ENCODE measurements around the gene EOGT. TPM values are rescaled to one million over a fixed set of nuclear protein-coding genes. Genes with fewer than 3 reads are reported as not detected.

EOGT gene
- total and polyA plus RNA-seq, 2 donors: 10.0 to 43.3 TPM

- Histone ChIP-seq H3K4me3 (ENCODE audit: low read length in 2 of 2) (no peak overlapping the region), H3K9me3 (ENCODE audit: control insufficient read depth in 2 of 2, insufficient read depth in 1 of 2, low read length in 1 of 2) (no peaks in the 10 kb centered on the region), H3K27ac (ENCODE audit: low read depth in 1 of 2, low read length in 1 of 2) (no peak overlapping the region), H3K27me3 (ENCODE audit: control insufficient read depth in 2 of 2, insufficient read depth in 1 of 2, low read length in 1 of 2) (no peaks in the 10 kb centered on the region), H3K36me3 (ENCODE audit: control insufficient read depth in 2 of 2, insufficient read depth in 2 of 2, low read length in 1 of 2) (peaks cover 0 to 12% of the 10 kb centered on the region in 2 donors), H3K4me1 (ENCODE audit: control insufficient read depth in 2 of 2, insufficient read depth in 2 of 2, low read length in 2 of 2) (no peaks in the 10 kb centered on the region)
- no peak for DNase-seq (ENCODE audit: low read depth in 6 of 9, low spot score in 9 of 9)
- WGBS: 98% methylated on average over 5 of the region's 5 CpGs
Measured at GRCh38 chr3:68984011-68984530, 29.4 kb downstream of the EOGT start.

- DNase-seq (ENCODE audit: low read depth in 6 of 9, low spot score in 9 of 9): no peak
- no peaks in the 10 kb centered on the region for H3K27me3 ChIP-seq (ENCODE audit: control insufficient read depth in 2 of 2, insufficient read depth in 1 of 2, low read length in 1 of 2)
- H3K27ac ChIP-seq (ENCODE audit: low read depth in 1 of 2, low read length in 1 of 2): no peak overlapping the region
- WGBS: 97% methylated on average over 8 of the region's 8 CpGs
- H3K36me3 ChIP-seq (ENCODE audit: control insufficient read depth in 2 of 2, insufficient read depth in 2 of 2, low read length in 1 of 2): peaks cover 0 to 9% of the 10 kb centered on the region in 2 donors
- no peak overlapping the region for H3K4me3 ChIP-seq (ENCODE audit: low read length in 2 of 2)
- H3K4me1 ChIP-seq (ENCODE audit: control insufficient read depth in 2 of 2, insufficient read depth in 2 of 2, low read length in 2 of 2): no peaks in the 10 kb centered on the region
- H3K9me3 ChIP-seq (ENCODE audit: control insufficient read depth in 2 of 2, insufficient read depth in 1 of 2, low read length in 1 of 2): no peaks in the 10 kb centered on the region
Measured at GRCh38 chr3:68977486-68978167, 35.9 kb downstream of the EOGT start.

DNA sequence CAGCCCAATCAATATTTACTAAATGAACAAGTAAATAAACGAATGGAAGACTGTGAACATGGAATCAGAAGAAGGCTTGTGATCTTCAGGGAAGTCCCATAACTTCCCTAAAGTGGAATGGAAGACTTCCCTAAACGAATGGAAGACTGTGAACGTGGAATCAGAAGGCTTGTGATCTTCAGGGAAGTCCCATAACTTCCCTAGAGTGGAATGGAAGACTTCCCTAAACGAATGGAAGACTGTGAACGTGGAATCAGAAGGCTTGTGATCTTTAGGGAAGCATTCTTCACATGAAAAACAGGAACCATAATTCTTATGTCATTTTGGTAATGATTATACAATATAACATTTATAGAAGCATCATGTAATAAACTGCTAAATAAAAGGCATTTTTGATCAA lies 38.8 kb downstream of the EOGT start:
- Histone ChIP-seq H3K36me3 (ENCODE audit: control insufficient read depth in 2 of 2, insufficient read depth in 2 of 2, low read length in 1 of 2) (peaks cover 0 to 3% of the 10 kb centered on the region in 2 donors), H3K4me1 (ENCODE audit: control insufficient read depth in 2 of 2, insufficient read depth in 2 of 2, low read length in 2 of 2) (no peaks in the 10 kb centered on the region), H3K4me3 (ENCODE audit: low read length in 2 of 2) (no peak overlapping the region), H3K9me3 (ENCODE audit: control insufficient read depth in 2 of 2, insufficient read depth in 1 of 2, low read length in 1 of 2) (no peaks in the 10 kb centered on the region), H3K27me3 (ENCODE audit: control insufficient read depth in 2 of 2, insufficient read depth in 1 of 2, low read length in 1 of 2) (no peaks in the 10 kb centered on the region), H3K27ac (ENCODE audit: low read depth in 1 of 2, low read length in 1 of 2) (no peak overlapping the region)
- WGBS: 90% methylated on average over 5 of the region's 5 CpGs
- DNase-seq (ENCODE audit: low read depth in 6 of 9, low spot score in 9 of 9): no peak

GRCh38 chr3:68973639-68974038 lies 39.8 kb downstream of the EOGT start:
- Histone ChIP-seq H3K27me3 (ENCODE audit: control insufficient read depth in 2 of 2, insufficient read depth in 1 of 2, low read length in 1 of 2) (no peaks in the 10 kb centered on the region), H3K9me3 (ENCODE audit: control insufficient read depth in 2 of 2, insufficient read depth in 1 of 2, low read length in 1 of 2) (no peaks in the 10 kb centered on the region), H3K4me3 (ENCODE audit: low read length in 2 of 2) (no peak overlapping the region), H3K4me1 (ENCODE audit: control insufficient read depth in 2 of 2, insufficient read depth in 2 of 2, low read length in 2 of 2) (no peaks in the 10 kb centered on the region), H3K36me3 (ENCODE audit: control insufficient read depth in 2 of 2, insufficient read depth in 2 of 2, low read length in 1 of 2) (peaks cover 0 to 3% of the 10 kb centered on the region in 2 donors), H3K27ac (ENCODE audit: low read depth in 1 of 2, low read length in 1 of 2) (no peak overlapping the region)
- DNase-seq (ENCODE audit: low read depth in 6 of 9, low spot score in 9 of 9): no peak
- 86% methylated on average over 7 of the region's 7 CpGs for WGBS

GRCh38 chr3:68972358-68972979 lies 41.0 kb downstream of the EOGT start:
- H3K4me3 ChIP-seq (ENCODE audit: low read length in 2 of 2): no peak overlapping the region
- H3K36me3 ChIP-seq (ENCODE audit: control insufficient read depth in 2 of 2, insufficient read depth in 2 of 2, low read length in 1 of 2): no peaks in the 10 kb centered on the region
- H3K9me3 ChIP-seq (ENCODE audit: control insufficient read depth in 2 of 2, insufficient read depth in 1 of 2, low read length in 1 of 2): no peaks in the 10 kb centered on the region
- 43% methylated on average over 11 of the region's 11 CpGs for WGBS
- DNase-seq (ENCODE audit: low read depth in 6 of 9, low spot score in 9 of 9): peak in 8 of 9 donors; percentile 6 to 60 (median 30)
- H3K27me3 ChIP-seq (ENCODE audit: control insufficient read depth in 2 of 2, insufficient read depth in 1 of 2, low read length in 1 of 2): no peaks in the 10 kb centered on the region
- H3K27ac ChIP-seq (ENCODE audit: low read depth in 1 of 2, low read length in 1 of 2): no peak overlapping the region
- no peaks in the 10 kb centered on the region for H3K4me1 ChIP-seq (ENCODE audit: control insufficient read depth in 2 of 2, insufficient read depth in 2 of 2, low read length in 2 of 2)

GRCh38 chr3:68964694-68965093 lies 48.8 kb downstream of the EOGT start:
- Histone ChIP-seq H3K27me3 (ENCODE audit: control insufficient read depth in 2 of 2, insufficient read depth in 1 of 2, low read length in 1 of 2) (peaks cover 0 to 3% of the 10 kb centered on the region in 2 donors), H3K36me3 (ENCODE audit: control insufficient read depth in 2 of 2, insufficient read depth in 2 of 2, low read length in 1 of 2) (no peaks in the 10 kb centered on the region), H3K9me3 (ENCODE audit: control insufficient read depth in 2 of 2, insufficient read depth in 1 of 2, low read length in 1 of 2) (no peaks in the 10 kb centered on the region), H3K4me1 (ENCODE audit: control insufficient read depth in 2 of 2, insufficient read depth in 2 of 2, low read length in 2 of 2) (no peaks in the 10 kb centered on the region), H3K4me3 (ENCODE audit: low read length in 2 of 2) (no peak overlapping the region), H3K27ac (ENCODE audit: low read depth in 1 of 2, low read length in 1 of 2) (no peak overlapping the region)
- 95% methylated on average over 2 of the region's 2 CpGs for WGBS
- DNase-seq (ENCODE audit: low read depth in 6 of 9, low spot score in 9 of 9): no peak

DNA sequence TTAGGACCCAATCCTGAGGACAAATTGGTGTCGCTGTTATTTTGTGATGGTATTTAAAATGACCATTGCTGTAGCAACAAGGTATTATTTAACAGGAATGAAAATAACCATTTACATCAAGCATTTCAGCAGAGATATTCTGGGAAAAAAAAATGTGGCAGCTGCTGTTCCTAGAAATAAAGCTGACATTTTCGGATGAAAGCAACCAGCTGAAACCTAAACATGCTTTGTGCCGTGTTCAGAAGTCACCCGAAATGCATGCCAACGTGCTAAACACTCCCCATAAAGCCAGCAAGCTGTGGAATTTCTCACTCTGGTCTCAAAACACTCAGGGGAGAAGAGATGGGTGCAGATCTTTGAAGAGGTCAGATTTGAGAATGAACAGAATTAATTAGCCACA lies 49.6 kb downstream of the EOGT start:
- no peaks in the 10 kb centered on the region for H3K4me1 ChIP-seq (ENCODE audit: control insufficient read depth in 2 of 2, insufficient read depth in 2 of 2, low read length in 2 of 2)
- H3K9me3 ChIP-seq (ENCODE audit: control insufficient read depth in 2 of 2, insufficient read depth in 1 of 2, low read length in 1 of 2): no peaks in the 10 kb centered on the region
- peaks cover 0 to 3% of the 10 kb centered on the region in 2 donors for H3K27me3 ChIP-seq (ENCODE audit: control insufficient read depth in 2 of 2, insufficient read depth in 1 of 2, low read length in 1 of 2)
- H3K27ac ChIP-seq (ENCODE audit: low read depth in 1 of 2, low read length in 1 of 2): no peak overlapping the region
- WGBS: 60% methylated on average over 5 of the region's 5 CpGs
- DNase-seq (ENCODE audit: low read depth in 6 of 9, low spot score in 9 of 9): no peak
- H3K4me3 ChIP-seq (ENCODE audit: low read length in 2 of 2): no peak overlapping the region
- H3K36me3 ChIP-seq (ENCODE audit: control insufficient read depth in 2 of 2, insufficient read depth in 2 of 2, low read length in 1 of 2): no peaks in the 10 kb centered on the region

GRCh38 chr3:68963376-68963775 lies 50.1 kb downstream of the EOGT start:
- DNase-seq (ENCODE audit: low read depth in 6 of 9, low spot score in 9 of 9): no peak
- no peak overlapping the region for H3K4me3 ChIP-seq (ENCODE audit: low read length in 2 of 2)
- H3K36me3 ChIP-seq (ENCODE audit: control insufficient read depth in 2 of 2, insufficient read depth in 2 of 2, low read length in 1 of 2): no peaks in the 10 kb centered on the region
- no peaks in the 10 kb centered on the region for H3K4me1 ChIP-seq (ENCODE audit: control insufficient read depth in 2 of 2, insufficient read depth in 2 of 2, low read length in 2 of 2)
- H3K27ac ChIP-seq (ENCODE audit: low read depth in 1 of 2, low read length in 1 of 2): no peak overlapping the region
- peaks cover 0 to 3% of the 10 kb centered on the region in 2 donors for H3K27me3 ChIP-seq (ENCODE audit: control insufficient read depth in 2 of 2, insufficient read depth in 1 of 2, low read length in 1 of 2)
- H3K9me3 ChIP-seq (ENCODE audit: control insufficient read depth in 2 of 2, insufficient read depth in 1 of 2, low read length in 1 of 2): no peaks in the 10 kb centered on the region

GRCh38 chr3:68958932-68959331 lies 54.6 kb downstream of the EOGT start:
- Histone ChIP-seq H3K4me3 (ENCODE audit: low read length in 2 of 2) (no peak overlapping the region), H3K4me1 (ENCODE audit: control insufficient read depth in 2 of 2, insufficient read depth in 2 of 2, low read length in 2 of 2) (no peaks in the 10 kb centered on the region), H3K27me3 (ENCODE audit: control insufficient read depth in 2 of 2, insufficient read depth in 1 of 2, low read length in 1 of 2) (peaks cover 1 to 3% of the 10 kb centered on the region in 2 donors), H3K27ac (ENCODE audit: low read depth in 1 of 2, low read length in 1 of 2) (no peak overlapping the region), H3K36me3 (ENCODE audit: control insufficient read depth in 2 of 2, insufficient read depth in 2 of 2, low read length in 1 of 2) (no peaks in the 10 kb centered on the region), H3K9me3 (ENCODE audit: control insufficient read depth in 2 of 2, insufficient read depth in 1 of 2, low read length in 1 of 2) (no peaks in the 10 kb centered on the region)
- DNase-seq (ENCODE audit: low read depth in 6 of 9, low spot score in 9 of 9): no peak
- 61% methylated on average over 3 of the region's 3 CpGs for WGBS

Measured in thymus (tissue), 11 donors.